Heart left ventricle (tissue), 16 donors: Measurements from ENCODE around the gene NDUFS1. TPM values are rescaled to one million over a fixed set of nuclear protein-coding genes. Genes with fewer than 3 reads are reported as not detected.
"Not testable (repeated sequence)": the region's sequence is repeated elsewhere in the genome, so short reads cannot be mapped to it uniquely, and the experiment has no call there.

ENCODE experiments used
- ATAC-seq, 4 donors: fragments of 200-7000 bp; cut with Tn5 transposase; one replicate each; pipeline ENCODE4 v1.9.1; 2020 to 2022; ENCODE audit warnings: moderate library complexity in 4 of 4, mild to moderate bottlenecking in 3 of 4, moderate number of reproducible peaks in 1 of 4
- DNase-seq, 5 donors: peaks; one replicate each; pipeline ENCODE4 v3.0.0-alpha.2; 2020
- H3K27ac ChIP-seq, 12 donors: fragments of 200-600 bp; sonication (generic) in 4 of 12; one replicate each; pipeline versions ENCODE4 v1.5.0 to v1.8.0; 2016 to 2022; ENCODE audit warnings: mild to moderate bottlenecking in 2 of 12
- H3K27me3 ChIP-seq, 9 donors: fragments of 200-600 bp; sonication (generic) in 2 of 9; one replicate each; pipeline versions ENCODE4 v1.5.1 to v1.8.0; 2016 to 2022; ENCODE audit warnings: mild to moderate bottlenecking in 3 of 9
- H3K36me3 ChIP-seq, 9 donors: fragments of 200-600 bp; sonication (generic) in 2 of 9; one replicate each; pipeline versions ENCODE4 v1.5.0 to v1.8.0; 2018 to 2022; ENCODE audit warnings: mild to moderate bottlenecking in 2 of 9
- H3K4me1 ChIP-seq, 12 donors: fragments of 200-600 bp; sonication (generic) in 4 of 12; one replicate each; pipeline versions ENCODE4 v1.5.0 to v1.8.0; 2016 to 2022; ENCODE audit warnings: mild to moderate bottlenecking in 3 of 12
- H3K4me3 ChIP-seq, 12 donors: fragments of 200-600 bp; sonication (generic) in 4 of 12; one replicate each; pipeline versions ENCODE4 v1.5.0 to v1.8.0; 2017 to 2022; ENCODE audit warnings: mild to moderate bottlenecking in 9 of 12, moderate library complexity in 4 of 12
- H3K9me3 ChIP-seq, 12 donors: fragments of 200-600 bp; sonication (generic) in 4 of 12; one replicate each; pipeline versions ENCODE4 v1.5.0 to v1.8.0; 2016 to 2022; ENCODE audit warnings: mild to moderate bottlenecking in 1 of 12
- CTCF ChIP-seq, 12 donors: fragments of 200-600 bp; sonication (generic) in 4 of 12; IDR thresholded peaks; one replicate each; pipeline versions ENCODE4 v1.5.0 to v1.8.0; 2018 to 2022; ENCODE audit warnings: antibody characterized with exemption in 12 of 12, mild to moderate bottlenecking in 5 of 12
- POLR2A ChIP-seq, 2 donors: fragments of 450-650 bp; IDR thresholded peaks; one replicate each; pipeline ENCODE4 v1.6.1; 2017; ENCODE audit warnings: antibody characterized with exemption in 2 of 2, mild to moderate bottlenecking in 2 of 2, moderate library complexity in 2 of 2
- WGBS, 4 donors: extraction: QIAGEN DNeasy Blood & Tissue Kit in 2 of 4; methylation state at CpG; one replicate each; pipeline versions ENCODE4 v1.1.5 to v1.1.7; 2013 to 2018; 5-methylcytosine and 5-hydroxymethylcytosine counted together
- intact Hi-C, 10 donors: fragments of 100-400 bp; cut with DNase I; formaldehyde crosslinking; loops; one replicate each; pipeline versions ENCODE4 v1.11.1 to v1.14.2; 2022
- polyA plus RNA-seq, 2 donors: library from polyadenylated mRNA; stranded (reverse); fragments of 200-250 nt; gene quantifications; one replicate each; pipeline ENCODE4 v1.2.3, GENCODE V29; 2013
- total RNA-seq, 9 donors: library from RNA; depleted of rRNA in 2 of 9; stranded (reverse); fragments of >200 nt in 2 of 9; fragmentation: NEBNext Ultra II Directional in 3 of 9; extraction: Animal tissue kit (Norgen Biotek cat#: 25700) in 3 of 9; gene quantifications; one replicate each; pipeline versions ENCODE4 v1.1.0 to v1.2.4, GENCODE V29; 2016 to 2023
- donor health status: ischemic (EF 13 %, LVEDD 7.1; RV severe dilation, severe dysfunction).
- donor health status: healthy with polysubstance abuse.
- donor health status: DM: no; HTN: yes; CAD: no.
- donor health status: DM: no; HTN: no; CAD: no.
- donor health status: ischemic (EF 25% LVEDD 6.9; RV normal size, moderate dysfunction).
- donor health status: ischemic (EF 25% LVEDD 5.7; RV mildly dilated, moderate dysfunction).
- donor health status: healthy.
- donor health status: DM: yes; HTN: yes; CAD: no.
- donor health status: ischemic (EF 35%, LVEDD 5.7; RV mildly dilated, moderate dysfunction).
- donor health status: nonischemic (EF 11% LVEDD 7.7; RV severe dilation, severe dysfunction).
- donor health status: DM: yes; HTN: yes; CAD: no.
- donor health status: PGD.
- donor health status: ischemic (EF 29% LVEDD 5.4; RV normal size, mild dysfunction).
- donor health status: nonischemic (EF 23%, LVEDD 6.1; RV moderate dilation, normal function).

NDUFS1 gene
- total and polyA plus RNA-seq, 11 donors, result 97.0 to 804 (median 489) TPM

- Histone ChIP-seq H3K4me3 (no peak overlapping the region), H3K36me3 (no peaks in the 10 kb centered on the region), H3K9me3 (no peaks in the 10 kb centered on the region), H3K27ac (no peak overlapping the region), H3K4me1 (peaks cover 0 to 21% (median 9%) of the 10 kb centered on the region in 12 donors), H3K27me3 (no peaks in the 10 kb centered on the region)
- DNase-seq (no peak), ATAC-seq (no peak)
- intact Hi-C loops, result no loop called here
- no peak for TF ChIP-seq POLR2A (IDR thresholded peaks at IDR 0.05)
- no peak for TF ChIP-seq CTCF (IDR thresholded peaks at IDR 0.05)
- WGBS, 4 donors, result 73 to 83% (median 76%) methylated on average over 8 to 9 of the region's 9 CpGs
These were observed 79.4 kb downstream of the NDUFS1 start for GRCh38 chr2:206079699-206080465.

GRCh38 chr2:206077879-206078278, 81.4 kb downstream of the NDUFS1 start:
- H3K27me3 ChIP-seq, H3K36me3 ChIP-seq, H3K9me3 ChIP-seq, DNase-seq, intact Hi-C loops, H3K27ac ChIP-seq, H3K4me3 ChIP-seq, ATAC-seq: not testable (repeated sequence)
- WGBS, 4 donors, result 87 to 94% (median 89%) methylated on average over 5 of the region's 5 CpGs
- peaks cover 0 to 13% (median 1%) of the 10 kb centered on the region in 12 donors for H3K4me1 ChIP-seq

GRCh38 chr2:206075113-206075512, 84.1 kb downstream of the NDUFS1 start:
- no peaks in the 10 kb centered on the region for H3K9me3 ChIP-seq
- WGBS, 4 donors, result 89 to 93% (median 90%) methylated on average over 1 of the region's 1 CpG
- peaks cover 0 to 23% (median under 1%) of the 10 kb centered on the region in 12 donors for H3K4me1 ChIP-seq
- DNase-seq (no peak), ATAC-seq (no peak)
- H3K36me3 ChIP-seq, result peaks cover 0 to 8% (median 0%) of the 10 kb centered on the region in 9 donors
- intact Hi-C loops, result no loop called here
- no peak overlapping the region for H3K27ac ChIP-seq
- H3K27me3 ChIP-seq, result no peaks in the 10 kb centered on the region
- no peak overlapping the region for H3K4me3 ChIP-seq
- TF ChIP-seq CTCF (IDR thresholded peaks at IDR 0.05), result no peak
- no peak for TF ChIP-seq POLR2A (IDR thresholded peaks at IDR 0.05)

GRCh38 chr2:206071807-206072206, 87.4 kb downstream of the NDUFS1 start:
- TF ChIP-seq CTCF (IDR thresholded peaks at IDR 0.05), result no peak
- no peaks in the 10 kb centered on the region for H3K27me3 ChIP-seq
- WGBS, 4 donors, result 59 to 75% (median 68%) methylated on average over 1 of the region's 1 CpG
- ATAC-seq (no peak), DNase-seq (no peak)
- peaks cover 0 to 23% (median 0%) of the 10 kb centered on the region in 12 donors for H3K4me1 ChIP-seq
- peaks cover 0 to 9% (median 0%) of the 10 kb centered on the region in 12 donors for H3K9me3 ChIP-seq
- H3K4me3 ChIP-seq, result no peak overlapping the region
- H3K27ac ChIP-seq, result no peak overlapping the region
- intact Hi-C loops, result no loop called here
- peaks cover 0 to 8% (median 0%) of the 10 kb centered on the region in 9 donors for H3K36me3 ChIP-seq
